ENCODE data around the gene OPCML. TPM values are rescaled to one million over a fixed set of nuclear protein-coding genes. Genes with fewer than 3 reads are reported as not detected.

Gene OPCML
- total RNA-seq, 1 experiment from 2014 or later, result not detected

DNA sequence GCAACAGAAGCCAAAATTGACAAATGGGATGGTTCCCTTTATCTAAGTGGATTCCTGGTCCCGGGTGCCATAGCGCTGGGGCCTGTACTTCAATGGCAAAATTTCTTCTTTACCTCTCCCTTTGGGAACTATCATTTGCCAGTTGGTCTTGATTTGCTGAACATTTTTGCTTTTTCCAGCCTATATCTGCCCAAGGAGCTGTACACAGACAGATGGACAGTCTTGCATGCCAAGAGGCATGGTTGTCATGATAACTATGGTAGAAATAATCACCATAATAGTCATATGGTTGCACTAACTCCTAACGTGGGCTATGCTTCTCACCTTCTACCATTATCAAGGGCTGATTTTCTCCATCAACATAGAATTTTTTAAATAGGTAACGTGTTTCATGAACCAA lies 1030.9 kb downstream of the OPCML start:
- no TSS peak for BruUV-seq (replicated peaks)
- Histone ChIP-seq H3K4me2 (ENCODE audit: low read length) (no peak overlapping the region), H3F3A (ENCODE audit: low read length, unreplicated experiment) (no peaks in the 10 kb centered on the region), H3K4me1 (ENCODE audit: insufficient read depth, low read length) (no peaks in the 10 kb centered on the region), H4K20me1 (ENCODE audit: low read length) (no peaks in the 10 kb centered on the region), H3K4me3 (ENCODE audit: low read length) (no peak overlapping the region), H3K27ac (ENCODE audit: low read length) (no peak overlapping the region), H2AFZ (ENCODE audit: low read length) (no peak overlapping the region), H3K9me3 (ENCODE audit: low read length) (peaks cover 32% of the 10 kb centered on the region), H3K36me3 (ENCODE audit: low read depth, low read length) (no peaks in the 10 kb centered on the region), H3K79me2 (ENCODE audit: low read length) (no peaks in the 10 kb centered on the region), H3K9me2 (replicated peaks; ENCODE audit: low read length) (no peaks in the 10 kb centered on the region), H3K9ac (ENCODE audit: low read length) (no peak overlapping the region), H3K27me3 (ENCODE audit: low read length) (0 out of 2 replicates have a peak, but pooled peaks cover 2% of the 10 kb centered on the region)
- ChIA-PET CTCF (no interaction called here), POLR2A (ENCODE audit: unreplicated experiment) (no interaction called here)
- no peak for ATAC-seq
- TF ChIP-seq, protein P1, sequence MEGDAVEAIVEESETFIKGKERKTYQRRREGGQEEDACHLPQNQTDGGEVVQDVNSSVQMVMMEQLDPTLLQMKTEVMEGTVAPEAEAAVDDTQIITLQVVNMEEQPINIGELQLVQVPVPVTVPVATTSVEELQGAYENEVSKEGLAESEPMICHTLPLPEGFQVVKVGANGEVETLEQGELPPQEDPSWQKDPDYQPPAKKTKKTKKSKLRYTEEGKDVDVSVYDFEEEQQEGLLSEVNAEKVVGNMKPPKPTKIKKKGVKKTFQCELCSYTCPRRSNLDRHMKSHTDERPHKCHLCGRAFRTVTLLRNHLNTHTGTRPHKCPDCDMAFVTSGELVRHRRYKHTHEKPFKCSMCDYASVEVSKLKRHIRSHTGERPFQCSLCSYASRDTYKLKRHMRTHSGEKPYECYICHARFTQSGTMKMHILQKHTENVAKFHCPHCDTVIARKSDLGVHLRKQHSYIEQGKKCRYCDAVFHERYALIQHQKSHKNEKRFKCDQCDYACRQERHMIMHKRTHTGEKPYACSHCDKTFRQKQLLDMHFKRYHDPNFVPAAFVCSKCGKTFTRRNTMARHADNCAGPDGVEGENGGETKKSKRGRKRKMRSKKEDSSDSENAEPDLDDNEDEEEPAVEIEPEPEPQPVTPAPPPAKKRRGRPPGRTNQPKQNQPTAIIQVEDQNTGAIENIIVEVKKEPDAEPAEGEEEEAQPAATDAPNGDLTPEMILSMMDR (conservative IDR thresholded peaks at IDR 0.05; ENCODE audit: low read depth, low read length), result no peak
- no peak for TF ChIP-seq EZH2 (IDR thresholded peaks at IDR 0.05; ENCODE audit: low read length, unreplicated experiment)
- no peak for TF ChIP-seq EZH2phosphoT487 (IDR thresholded peaks at IDR 0.05; ENCODE audit: borderline replicate concordance, low read length)
- no peak for DNase-seq
- intact Hi-C loops (cut with micrococcal nuclease), result no loop called here

DNA sequence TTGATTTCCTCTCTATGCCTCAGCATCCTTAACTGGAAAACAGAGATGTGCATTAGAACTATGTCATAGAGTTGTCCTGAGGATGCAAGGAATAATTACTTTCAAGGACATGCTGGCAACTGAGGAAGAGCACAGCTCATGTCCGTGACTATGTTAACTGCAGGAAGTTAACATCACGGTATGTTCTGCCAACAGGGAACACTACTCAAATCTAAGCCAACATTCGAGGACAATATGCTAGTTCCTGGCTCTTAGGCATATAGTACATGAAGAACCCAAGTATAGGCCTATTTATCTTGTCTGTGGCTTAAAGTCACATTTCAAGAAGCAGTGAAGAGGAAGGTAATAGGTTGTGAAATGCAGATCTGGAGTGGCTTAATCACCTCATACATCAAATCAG lies 1032.6 kb downstream of the OPCML start:
- Histone ChIP-seq H3K4me2 (ENCODE audit: low read length) (no peak overlapping the region), H3K9me2 (replicated peaks; ENCODE audit: low read length) (no peaks in the 10 kb centered on the region), H3K36me3 (ENCODE audit: low read depth, low read length) (no peaks in the 10 kb centered on the region), H3K9ac (ENCODE audit: low read length) (no peak overlapping the region), H3F3A (ENCODE audit: low read length, unreplicated experiment) (no peaks in the 10 kb centered on the region), H3K79me2 (ENCODE audit: low read length) (no peaks in the 10 kb centered on the region), H3K9me3 (ENCODE audit: low read length) (peaks cover 23% of the 10 kb centered on the region; the same call in 1 of the 2 replicates), H2AFZ (ENCODE audit: low read length) (no peak overlapping the region), H4K20me1 (ENCODE audit: low read length) (no peaks in the 10 kb centered on the region), H3K27me3 (ENCODE audit: low read length) (no peaks in the 10 kb centered on the region), H3K4me1 (ENCODE audit: insufficient read depth, low read length) (no peaks in the 10 kb centered on the region), H3K4me3 (ENCODE audit: low read length) (no peak overlapping the region), H3K27ac (ENCODE audit: low read length) (no peak overlapping the region)
- DNase-seq (no peak), ATAC-seq (no peak)
- intact Hi-C loops (cut with micrococcal nuclease), result no loop called here
- ChIA-PET CTCF (no interaction called here), POLR2A (ENCODE audit: unreplicated experiment) (no interaction called here)
- TF ChIP-seq EZH2phosphoT487 (IDR thresholded peaks at IDR 0.05; ENCODE audit: borderline replicate concordance, low read length), result no peak
- TF ChIP-seq EZH2 (IDR thresholded peaks at IDR 0.05; ENCODE audit: low read length, unreplicated experiment), result no peak
- TF ChIP-seq, protein P1 (conservative IDR thresholded peaks at IDR 0.05; ENCODE audit: low read depth, low read length), result no peak
- no TSS peak for BruUV-seq (replicated peaks)

DNA sequence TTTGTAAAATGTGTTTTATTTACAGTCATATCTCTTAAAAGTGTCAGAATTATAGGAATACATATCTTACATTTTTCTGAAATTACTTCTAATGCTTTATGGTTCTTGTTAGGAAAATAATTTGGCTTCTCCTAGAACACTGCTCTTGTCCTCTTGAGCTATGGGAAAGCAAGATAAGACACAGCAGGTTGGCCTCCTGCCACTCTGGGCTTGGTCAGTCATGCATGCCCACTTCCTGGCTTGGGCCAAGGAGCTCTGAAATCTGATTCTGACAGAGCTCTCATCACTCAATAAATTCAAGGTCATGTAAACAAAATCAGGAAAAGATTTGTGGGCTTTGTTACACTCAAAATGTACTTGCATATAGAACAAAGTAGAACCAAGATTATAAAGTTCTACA lies 1036.0 kb downstream of the OPCML start:
- Histone ChIP-seq H4K20me1 (ENCODE audit: low read length) (no peaks in the 10 kb centered on the region), H3K9me3 (ENCODE audit: low read length) (peaks cover 25% of the 10 kb centered on the region; the same call in 1 of the 2 replicates), H3F3A (ENCODE audit: low read length, unreplicated experiment) (no peaks in the 10 kb centered on the region), H2AFZ (ENCODE audit: low read length) (no peak overlapping the region), H3K4me1 (ENCODE audit: insufficient read depth, low read length) (no peaks in the 10 kb centered on the region), H3K9me2 (replicated peaks; ENCODE audit: low read length) (no peaks in the 10 kb centered on the region), H3K79me2 (ENCODE audit: low read length) (no peaks in the 10 kb centered on the region), H3K4me3 (ENCODE audit: low read length) (no peak overlapping the region), H3K27me3 (ENCODE audit: low read length) (no peaks in the 10 kb centered on the region), H3K4me2 (ENCODE audit: low read length) (no peak overlapping the region), H3K9ac (ENCODE audit: low read length) (no peak overlapping the region), H3K36me3 (ENCODE audit: low read depth, low read length) (no peaks in the 10 kb centered on the region), H3K27ac (ENCODE audit: low read length) (no peak overlapping the region)
- no peak for TF ChIP-seq EZH2 (IDR thresholded peaks at IDR 0.05; ENCODE audit: low read length, unreplicated experiment)
- no peak for TF ChIP-seq EZH2phosphoT487 (IDR thresholded peaks at IDR 0.05; ENCODE audit: borderline replicate concordance, low read length)
- TF ChIP-seq, protein P1 (conservative IDR thresholded peaks at IDR 0.05; ENCODE audit: low read depth, low read length), result no peak
- intact Hi-C loops (cut with micrococcal nuclease), result no loop called here
- ATAC-seq, result no peak
- no peak for DNase-seq
- no TSS peak for BruUV-seq (replicated peaks)
- POLR2A ChIA-PET (ENCODE audit: unreplicated experiment), result no interaction called here
- CTCF ChIA-PET, result no interaction called here

Data from PC-3 (cell line).